Epithelial cell of prostate (primary cell): ENCODE data around the gene FAM217B.
"Not testable (repeated sequence)": the region's sequence is repeated elsewhere in the genome, so short reads cannot be mapped to it uniquely, and the experiment has no call there.

Experiments used
- DNase-seq: peaks from one replicate; pipeline ENCODE4 v3.0.0-alpha.2; 2011; ENCODE audit warnings: low read depth, low spot score
- H3K27ac ChIP-seq: fragments of 450-650 bp; 2 replicates; pipeline ENCODE4 v1.5.1; 2017; ENCODE audit warnings: mild to moderate bottlenecking

The FAM217B gene

GRCh38 chr20:59938221-59938620 lies 2.0 kb upstream of the FAM217B start:
- peak overlapping the region; percentile 90 for H3K27ac ChIP-seq
- no peak for DNase-seq

GRCh38 chr20:59938696-59939051 lies 1.5 kb upstream of the FAM217B start:
- no peak for DNase-seq
- peak overlapping the region; percentile 90 for H3K27ac ChIP-seq

GRCh38 chr20:59939052-59939878 lies 924 bp upstream of the FAM217B start:
- DNase-seq: no peak
- H3K27ac ChIP-seq: peak overlapping the region; percentile 90

GRCh38 chr20:59939879-59940128 lies 385 bp upstream of the FAM217B start:
- DNase-seq: no peak
- H3K27ac ChIP-seq: peak overlapping the region; percentile 90

GRCh38 chr20:59940956-59941294 lies 736 bp downstream of the FAM217B start:
- DNase-seq: no peak
- peak overlapping the region; percentile 90 for H3K27ac ChIP-seq

- no peak for DNase-seq
- no peak overlapping the region for H3K27ac ChIP-seq
Observed at GRCh38 chr20:59942245-59942644, 2.1 kb downstream of the FAM217B start.

GRCh38 chr20:59944726-59945125 lies 4.5 kb downstream of the FAM217B start:
- no peak for DNase-seq
- no peak overlapping the region for H3K27ac ChIP-seq

GRCh38 chr20:59945175-59945574 lies 5.0 kb downstream of the FAM217B start:
- H3K27ac ChIP-seq: no peak overlapping the region
- DNase-seq: no peak

- no peak for DNase-seq
- H3K27ac ChIP-seq: no peak overlapping the region
Observed at GRCh38 chr20:59945731-59946130, 5.5 kb downstream of the FAM217B start.

GRCh38 chr20:59947376-59947775 lies 7.2 kb downstream of the FAM217B start:
- H3K27ac ChIP-seq: no peak overlapping the region
- DNase-seq: no peak

GRCh38 chr20:59948212-59948611 lies 8.0 kb downstream of the FAM217B start:
- no peak for DNase-seq
- H3K27ac ChIP-seq: peak overlapping the region; percentile 13

GRCh38 chr20:59948828-59949720 lies 8.9 kb downstream of the FAM217B start:
- DNase-seq: no peak
- H3K27ac ChIP-seq: peak overlapping the region; percentile 13

- peak overlapping the region; percentile 13 for H3K27ac ChIP-seq
Observed at GRCh38 chr20:59949911-59950310, 9.7 kb downstream of the FAM217B start.

GRCh38 chr20:59954718-59955117 lies 14.5 kb downstream of the FAM217B start:
- no peak overlapping the region for H3K27ac ChIP-seq
- no peak for DNase-seq

More at GRCh38 chr20:59949911-59950310, 9.7 kb downstream of the FAM217B start:
- no peak for DNase-seq

GRCh38 chr20:59955131-59955796 lies 15.1 kb downstream of the FAM217B start:
- no peak for DNase-seq
- no peak overlapping the region for H3K27ac ChIP-seq

- DNase-seq, H3K27ac ChIP-seq: not testable (repeated sequence)
Observed at GRCh38 chr20:59957568-59957967, 17.4 kb downstream of the FAM217B start.

- no peak for DNase-seq
- no peak within 1 kb of the TSS for H3K27ac ChIP-seq
Observed at GRCh38 chr20:59958123-59958522, 17.9 kb downstream of the FAM217B start, which contains the start of gene CDH26. CDH26 (plus strand) TSS chr20:59958423; CDS start chr20:59958727, 304 bp downstream.

GRCh38 chr20:59958626-59959025 lies 18.4 kb downstream of the FAM217B start:
- DNase-seq: no peak
- H3K27ac ChIP-seq: no peak overlapping the region

- peak overlapping the region; percentile 91 for H3K27ac ChIP-seq
- peak; percentile 43 for DNase-seq
Observed at GRCh38 chr20:59961423-59961822, 21.2 kb downstream of the FAM217B start.

- no peak for DNase-seq
- peak overlapping the region; percentile 91 for H3K27ac ChIP-seq
Observed at GRCh38 chr20:59962155-59962554, 22.0 kb downstream of the FAM217B start.

- H3K27ac ChIP-seq: no peak overlapping the region
- DNase-seq: no peak
Observed at GRCh38 chr20:59966428-59966827, 26.2 kb downstream of the FAM217B start.
